Uterus (tissue), 4 donors: ENCODE measurements around the gene PPIC. TPM values are rescaled to one million over a fixed set of nuclear protein-coding genes. Genes with fewer than 3 reads are reported as not detected.

ENCODE experiments used
- DNase-seq, 2 donors: peaks; one replicate each; pipeline ENCODE4 v3.0.0-alpha.2; 2019 to 2020
- H3K27ac ChIP-seq, 2 donors: fragments of 200-600 bp; sonication (generic); 1 replicate in 1 of 2; 2 replicates in 1 of 2; pipeline ENCODE4 v1.5.1; 2016 to 2018
- H3K27me3 ChIP-seq, 2 donors: fragments of 200-600 bp; sonication (generic); one replicate each; pipeline ENCODE4 v1.5.1; 2018 to 2019; ENCODE audit warnings: control low read depth in 1 of 2
- H3K36me3 ChIP-seq, 2 donors: fragments of 200-600 bp; sonication (generic); one replicate each; pipeline ENCODE4 v1.5.1; 2019; ENCODE audit warnings: control low read depth in 1 of 2
- H3K4me1 ChIP-seq, 2 donors: fragments of 200-600 bp; sonication (generic); one replicate each; pipeline ENCODE4 v1.5.1; 2018 to 2019; ENCODE audit warnings: control low read depth in 1 of 2
- H3K4me3 ChIP-seq, 2 donors: fragments of 200-600 bp; sonication (generic); 1 replicate in 1 of 2; 2 replicates in 1 of 2; pipeline ENCODE4 v1.5.1; 2018 to 2019; ENCODE audit warnings: mild to moderate bottlenecking in 1 of 2
- H3K9me3 ChIP-seq, 2 donors: fragments of 200-600 bp; sonication (generic); one replicate each; pipeline ENCODE4 v1.5.1; 2019; ENCODE audit warnings: control low read depth in 1 of 2
- CTCF ChIP-seq, 4 experiments: fragments of 200-600 bp in 2 of 4; fragments of 450-650 bp in 2 of 4; sonication (generic) in 2 of 4; IDR thresholded peaks; one replicate each; pipeline ENCODE4 v1.5.1; 2016 to 2019; ENCODE audit warnings: antibody characterized with exemption in 4 of 4, mild to moderate bottlenecking in 2 of 4, moderate library complexity in 1 of 4
- POLR2A ChIP-seq, 2 donors: fragments of 450-650 bp; IDR thresholded peaks; one replicate each; pipeline ENCODE4 v1.6.1; 2016; ENCODE audit warnings: antibody characterized with exemption in 2 of 2, mild to moderate bottlenecking in 1 of 2, moderate library complexity in 1 of 2
- intact Hi-C: fragments of 100-400 bp; cut with DNase I; formaldehyde crosslinking; loops from one replicate; pipeline ENCODE4 v1.15.1; 2023; ENCODE audit warnings: low total_unique reads
- total RNA-seq, 4 donors: library from RNA; depleted of rRNA in 3 of 4; stranded (reverse); fragments of >200 nt in 3 of 4; gene quantifications; one replicate each; pipeline versions ENCODE4 v1.1.0 to v1.2.4, GENCODE V29; 2014 to 2023
- donor health status: DM: yes; HTN: yes; CAD: no.

PPIC gene
- total RNA-seq, 4 donors from 2014 or later: 22.3 to 41.7 (median 27.7) TPM

- Histone ChIP-seq H3K9me3 (no peaks in the 10 kb centered on the region), H3K27ac (peak overlapping the region; percentile 85 to 88), H3K4me3 (peak overlapping the region; percentile 73 to 84), H3K27me3 (no peaks in the 10 kb centered on the region), H3K36me3 (no peaks in the 10 kb centered on the region), H3K4me1 (no peaks in the 10 kb centered on the region)
- no peak for TF ChIP-seq CTCF (IDR thresholded peaks at IDR 0.05)
- no peak for TF ChIP-seq POLR2A (IDR thresholded peaks at IDR 0.05)
- intact Hi-C loops: no loop called here
- no peak for DNase-seq
Observed at GRCh38 chr5:123037104-123037418, 536 bp upstream of the PPIC start.

- no peaks in the 10 kb centered on the region for H3K36me3 ChIP-seq
- H3K27me3 ChIP-seq: no peaks in the 10 kb centered on the region
- DNase-seq: peak; percentile 47 to 51
- TF ChIP-seq POLR2A (IDR thresholded peaks at IDR 0.05): no peak
- TF ChIP-seq CTCF (IDR thresholded peaks at IDR 0.05): peak in 1 of 4 experiments; percentile 9
- peak overlapping the region; percentile 85 to 88 for H3K27ac ChIP-seq
- peak overlapping the region; percentile 73 to 84 for H3K4me3 ChIP-seq
- no peaks in the 10 kb centered on the region for H3K4me1 ChIP-seq
- no peaks in the 10 kb centered on the region for H3K9me3 ChIP-seq
- intact Hi-C loops: no loop called here
Observed at GRCh38 chr5:123035918-123036390, 571 bp downstream of the PPIC start.

GRCh38 chr5:123035360-123035917, 1.1 kb downstream of the PPIC start:
- no peaks in the 10 kb centered on the region for H3K4me1 ChIP-seq
- H3K4me3 ChIP-seq: peak overlapping the region; percentile 73 to 84
- H3K36me3 ChIP-seq: no peaks in the 10 kb centered on the region
- H3K27ac ChIP-seq: peak overlapping the region; percentile 85 to 88
- intact Hi-C loops: no loop called here
- H3K27me3 ChIP-seq: no peaks in the 10 kb centered on the region
- peak; percentile 37 to 44 for DNase-seq
- H3K9me3 ChIP-seq: no peaks in the 10 kb centered on the region
- TF ChIP-seq CTCF (IDR thresholded peaks at IDR 0.05) (no peak), POLR2A (IDR thresholded peaks at IDR 0.05) (no peak)

- H3K4me1 ChIP-seq: no peaks in the 10 kb centered on the region
- H3K4me3 ChIP-seq: no peak overlapping the region
- no peaks in the 10 kb centered on the region for H3K36me3 ChIP-seq
- DNase-seq: no peak
- H3K9me3 ChIP-seq: no peaks in the 10 kb centered on the region
- intact Hi-C loops: no loop called here
- TF ChIP-seq POLR2A (IDR thresholded peaks at IDR 0.05) (no peak), CTCF (IDR thresholded peaks at IDR 0.05) (no peak)
- no peak overlapping the region for H3K27ac ChIP-seq
- H3K27me3 ChIP-seq: no peaks in the 10 kb centered on the region
Observed at GRCh38 chr5:123033157-123033671, 3.3 kb downstream of the PPIC start.

- no peak for TF ChIP-seq CTCF (IDR thresholded peaks at IDR 0.05)
- no peak for TF ChIP-seq POLR2A (IDR thresholded peaks at IDR 0.05)
- peak in 1 of 2 donors; percentile 26 for DNase-seq
- Histone ChIP-seq H3K4me3 (no peak overlapping the region), H3K36me3 (no peaks in the 10 kb centered on the region), H3K27me3 (no peaks in the 10 kb centered on the region), H3K4me1 (no peaks in the 10 kb centered on the region), H3K9me3 (no peaks in the 10 kb centered on the region), H3K27ac (no peak overlapping the region)
- intact Hi-C loops: no loop called here
Observed at GRCh38 chr5:123028222-123028621, 8.3 kb downstream of the PPIC start.
